ENCODE results near the gene RGR. TPM values are rescaled to one million over a fixed set of nuclear protein-coding genes. Genes with fewer than 3 reads are reported as not detected.
"Not testable (repeated sequence)": the region's sequence is repeated elsewhere in the genome, so short reads cannot be mapped to it uniquely, and the experiment has no call there.

RGR gene
- total RNA-seq, 2 experiments from 2014 or later, result not detected

GRCh38 chr10:84263716-84264115 lies 18.9 kb downstream of the RGR start:
- CTCF ChIA-PET, result interaction anchor here (0.7 to 12.3 kb wide), 12 partner anchors 21 to 275 kb away, joined by 3 to 261 read pairs (median 3); no protein-coding TSS in a partner anchor
- no peak overlapping the region for H3K27ac Mint-ChIP-seq
- no peaks in the 10 kb centered on the region for H3K9me3 Mint-ChIP-seq
- DNase-seq, result no peak
- H3K27me3 Mint-ChIP-seq (ENCODE audit: low read depth), result peaks cover 24% of the 10 kb centered on the region
- H3K4me3 Mint-ChIP-seq, result no peak overlapping the region
- H3K36me3 Mint-ChIP-seq (ENCODE audit: low read depth), result no peaks in the 10 kb centered on the region
- intact Hi-C loops (cut with micrococcal nuclease), result loop anchor here (1.0 kb wide), 2 partner anchors 167 to 453 kb away; no protein-coding TSS in a partner anchor
- H3K4me1 Mint-ChIP-seq (ENCODE audit: low read depth), result peaks cover 23% of the 10 kb centered on the region

DNA sequence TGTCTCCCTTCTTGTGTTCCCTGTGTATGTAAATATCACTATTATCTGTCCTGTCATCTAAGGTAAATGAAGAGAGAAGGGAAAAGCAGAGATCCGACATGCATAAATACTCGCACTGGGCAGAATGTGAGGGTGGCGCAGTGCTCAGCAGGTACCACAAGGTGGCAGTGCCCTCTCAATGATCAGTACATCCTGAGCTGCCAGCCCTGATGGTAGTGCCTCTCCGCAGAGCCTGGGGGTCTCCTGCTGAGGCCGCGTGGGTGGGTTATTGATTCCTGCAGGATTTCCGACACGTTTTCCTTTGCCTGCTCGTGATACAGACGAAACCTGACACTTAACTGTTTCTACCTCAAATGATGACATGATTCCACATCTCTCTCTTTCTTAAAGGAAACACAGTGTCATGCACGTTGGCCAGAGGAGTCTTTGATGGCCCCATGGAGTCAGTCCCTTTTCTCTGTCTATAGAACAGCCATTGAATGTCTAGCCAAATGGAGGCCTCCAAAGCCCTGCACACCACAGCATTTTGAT lies 19.8 kb downstream of the RGR start:
- Mint-ChIP-seq H3K36me3 (ENCODE audit: low read depth) (no peaks in the 10 kb centered on the region), H3K9me3 (no peaks in the 10 kb centered on the region), H3K27me3 (ENCODE audit: low read depth) (peaks cover 25% of the 10 kb centered on the region), H3K4me1 (ENCODE audit: low read depth) (peaks cover 29% of the 10 kb centered on the region), H3K4me3 (no peak overlapping the region), H3K27ac (no peak overlapping the region)
- CTCF ChIA-PET, result interaction anchor here (0.6 to 12.3 kb wide), 16 partner anchors 25 to 284 kb away, joined by 3 to 261 read pairs (median 3); no protein-coding TSS in a partner anchor
- peak; percentile 86 for DNase-seq
- intact Hi-C loops (cut with micrococcal nuclease), result loop anchor here (1.0 kb wide), 2 partner anchors 166 to 452 kb away; no protein-coding TSS in a partner anchor

GRCh38 chr10:84265418-84265817 lies 20.6 kb downstream of the RGR start:
- H3K27me3 Mint-ChIP-seq (ENCODE audit: low read depth), result peaks cover 22% of the 10 kb centered on the region
- intact Hi-C loops (cut with micrococcal nuclease), result no loop called here
- peaks cover 33% of the 10 kb centered on the region for H3K4me1 Mint-ChIP-seq (ENCODE audit: low read depth)
- DNase-seq, result no peak
- H3K9me3 Mint-ChIP-seq, result no peaks in the 10 kb centered on the region
- CTCF ChIA-PET, result interaction anchor here (0.5 to 12.3 kb wide), 8 partner anchors 51 to 701 kb away, joined by 3 to 261 read pairs (median 5); no protein-coding TSS in a partner anchor
- no peak overlapping the region for H3K27ac Mint-ChIP-seq
- no peak overlapping the region for H3K4me3 Mint-ChIP-seq
- H3K36me3 Mint-ChIP-seq (ENCODE audit: low read depth), result no peaks in the 10 kb centered on the region

- peak; percentile 96 for DNase-seq
- Mint-ChIP-seq H3K9me3 (no peaks in the 10 kb centered on the region), H3K27ac (peak overlapping the region; percentile 9), H3K27me3 (ENCODE audit: low read depth) (peaks cover 20% of the 10 kb centered on the region), H3K4me3 (no peak overlapping the region), H3K36me3 (ENCODE audit: low read depth) (no peaks in the 10 kb centered on the region), H3K4me1 (ENCODE audit: low read depth) (peaks cover 37% of the 10 kb centered on the region)
- intact Hi-C loops (cut with micrococcal nuclease), result loop anchor here (1.0 to 2.0 kb wide), 11 partner anchors 21 to 270 kb away; partner anchors contain the start of gene GHITM
- CTCF ChIA-PET, result interaction anchor here (0.7 to 12.3 kb wide), 26 partner anchors 8 to 281 kb away, joined by 3 to 261 read pairs (median 5); partner anchors contain the start of gene CCSER2
Measured at GRCh38 chr10:84267503-84268126, 22.8 kb downstream of the RGR start.

DNA sequence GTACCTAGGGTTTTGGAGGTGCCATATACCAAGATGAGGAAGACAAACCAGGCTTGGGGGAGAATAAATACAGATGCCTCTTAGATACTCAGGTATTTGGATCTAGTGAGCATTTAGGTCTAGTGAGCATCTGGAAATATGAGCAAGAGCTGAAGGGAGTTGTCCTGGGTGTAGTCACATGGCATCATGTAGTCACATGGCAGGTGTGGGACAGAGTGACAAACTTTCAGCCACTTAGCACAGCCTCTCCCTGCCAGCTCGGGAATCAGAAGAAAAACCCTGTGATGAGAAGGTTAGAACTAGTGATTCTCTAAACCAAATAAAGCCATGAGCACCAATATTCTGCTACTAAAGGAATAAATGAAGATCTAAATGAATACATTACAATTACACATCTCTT lies 24.3 kb downstream of the RGR start:
- no peak for DNase-seq
- intact Hi-C loops (cut with micrococcal nuclease), result loop anchor here (2.0 kb wide), 1 partner anchor 20 kb away; no protein-coding TSS in a partner anchor
- Mint-ChIP-seq H3K27ac (no peak overlapping the region), H3K4me1 (ENCODE audit: low read depth) (peaks cover 37% of the 10 kb centered on the region), H3K36me3 (ENCODE audit: low read depth) (no peaks in the 10 kb centered on the region), H3K9me3 (no peaks in the 10 kb centered on the region), H3K27me3 (ENCODE audit: low read depth) (peaks cover 10% of the 10 kb centered on the region), H3K4me3 (no peak overlapping the region)
- CTCF ChIA-PET, result interaction anchor here (1.0 to 12.3 kb wide), 5 partner anchors 19 to 270 kb away, joined by 3 to 261 read pairs (median 4); no protein-coding TSS in a partner anchor

DNA sequence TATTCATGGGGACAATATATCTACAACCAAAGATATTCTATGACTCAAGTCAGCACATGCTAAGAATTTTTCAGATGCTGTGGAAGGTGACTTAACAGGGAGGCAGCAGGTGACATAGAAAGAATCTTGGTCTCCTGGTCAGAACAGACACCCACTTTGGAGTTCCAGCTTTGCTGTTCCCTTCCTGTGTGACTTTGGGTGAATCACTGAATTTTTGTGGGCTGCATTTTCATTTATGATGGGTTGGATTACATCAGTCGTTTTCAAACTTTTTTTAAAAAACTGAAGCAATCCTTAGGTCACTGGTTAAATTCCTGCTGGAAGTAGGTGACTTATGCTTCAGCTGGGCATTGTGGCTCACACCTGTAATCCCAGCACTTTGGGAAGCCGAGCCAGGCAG lies 24.9 kb downstream of the RGR start:
- Mint-ChIP-seq H3K4me1 (ENCODE audit: low read depth) (peaks cover 32% of the 10 kb centered on the region), H3K9me3 (no peaks in the 10 kb centered on the region), H3K4me3 (no peak overlapping the region), H3K27me3 (ENCODE audit: low read depth) (peaks cover 7% of the 10 kb centered on the region), H3K36me3 (ENCODE audit: low read depth) (no peaks in the 10 kb centered on the region), H3K27ac (no peak overlapping the region)
- peak; percentile 17 for DNase-seq
- intact Hi-C loops (cut with micrococcal nuclease), result loop anchor here (2.0 kb wide), 1 partner anchor 19 kb away; no protein-coding TSS in a partner anchor
- CTCF ChIA-PET, result interaction anchor here (1.0 to 12.3 kb wide), 4 partner anchors 18 to 269 kb away, joined by 3 to 261 read pairs (median 16); no protein-coding TSS in a partner anchor

DNA sequence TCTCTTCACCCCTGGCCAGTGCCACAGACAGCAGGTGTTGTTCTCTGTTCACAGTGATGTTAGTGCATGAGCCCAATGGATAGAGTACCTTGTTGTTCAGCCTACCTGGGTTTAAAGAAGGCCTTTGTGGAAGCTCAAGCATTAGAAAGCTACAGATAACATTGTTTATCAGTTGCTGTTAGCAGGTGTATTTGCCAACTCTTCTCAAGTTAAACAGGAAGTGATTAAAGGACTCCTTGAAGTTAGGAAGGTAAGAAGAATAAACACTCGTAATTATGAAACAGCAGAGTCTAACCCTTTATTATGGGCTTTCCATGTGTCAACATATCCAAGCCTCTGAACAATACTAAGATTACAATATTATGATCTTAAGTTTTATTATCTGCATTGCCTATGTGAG lies 25.9 kb downstream of the RGR start:
- no peak overlapping the region for H3K27ac Mint-ChIP-seq
- CTCF ChIA-PET, result interaction anchor here (0.6 to 12.3 kb wide), 2 partner anchors 111 to 268 kb away, joined by 5 to 261 read pairs; no protein-coding TSS in a partner anchor
- H3K4me1 Mint-ChIP-seq (ENCODE audit: low read depth), result peaks cover 29% of the 10 kb centered on the region
- H3K27me3 Mint-ChIP-seq (ENCODE audit: low read depth), result peaks cover 7% of the 10 kb centered on the region
- DNase-seq, result no peak
- intact Hi-C loops (cut with micrococcal nuclease), result no loop called here
- H3K9me3 Mint-ChIP-seq, result no peaks in the 10 kb centered on the region
- no peak overlapping the region for H3K4me3 Mint-ChIP-seq
- H3K36me3 Mint-ChIP-seq (ENCODE audit: low read depth), result no peaks in the 10 kb centered on the region

- intact Hi-C loops (cut with micrococcal nuclease); H3K36me3 Mint-ChIP-seq (ENCODE audit: low read depth); H3K27me3 Mint-ChIP-seq (ENCODE audit: low read depth); H3K4me1 Mint-ChIP-seq (ENCODE audit: low read depth); H3K4me3 Mint-ChIP-seq; CTCF ChIA-PET; H3K9me3 Mint-ChIP-seq; DNase-seq; H3K27ac Mint-ChIP-seq: not testable (repeated sequence)
Measured at GRCh38 chr10:84279876-84280475, 35.1 kb downstream of the RGR start.

DNA sequence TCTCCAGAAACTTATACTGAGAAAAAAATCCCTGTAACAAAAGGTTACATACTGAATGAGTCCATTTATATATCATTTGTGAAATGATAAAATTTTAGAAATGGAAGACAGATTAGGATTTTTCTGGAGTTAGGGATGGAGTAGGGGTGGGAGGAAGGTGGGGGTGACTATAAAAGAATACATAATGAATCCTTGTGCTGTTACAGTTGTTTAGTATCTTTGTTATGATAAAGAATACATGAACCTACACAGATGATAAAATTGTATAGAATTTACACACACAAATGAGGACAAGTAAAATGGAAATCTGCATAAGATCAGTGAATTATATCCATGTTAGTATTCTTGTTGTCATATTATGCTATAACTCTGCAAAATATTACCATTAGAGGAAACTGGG lies 41.8 kb downstream of the RGR start:
- CTCF ChIA-PET, result no interaction called here
- no peaks in the 10 kb centered on the region for H3K36me3 Mint-ChIP-seq (ENCODE audit: low read depth)

GRCh38 chr10:84288151-84288550 lies 43.3 kb downstream of the RGR start:
- Mint-ChIP-seq H3K27ac (no peak overlapping the region), H3K9me3 (no peaks in the 10 kb centered on the region), H3K27me3 (ENCODE audit: low read depth) (peaks cover 2% of the 10 kb centered on the region), H3K4me3 (no peak overlapping the region), H3K36me3 (ENCODE audit: low read depth) (no peaks in the 10 kb centered on the region), H3K4me1 (ENCODE audit: low read depth) (peaks cover under 1% of the 10 kb centered on the region)
- CTCF ChIA-PET, result interaction anchor here (0.5 to 0.8 kb wide), 2 partner anchors 19 to 87 kb away, joined by 3 read pairs; no protein-coding TSS in a partner anchor
- DNase-seq, result no peak
- intact Hi-C loops (cut with micrococcal nuclease), result loop anchor here (2.0 kb wide), 1 partner anchor 19 kb away; no protein-coding TSS in a partner anchor

More for the DNA sequence above, 41.8 kb downstream of the RGR start:
- no peak for DNase-seq
- peaks cover 2% of the 10 kb centered on the region for H3K27me3 Mint-ChIP-seq (ENCODE audit: low read depth)
- H3K4me1 Mint-ChIP-seq (ENCODE audit: low read depth), result no peaks in the 10 kb centered on the region
- H3K27ac Mint-ChIP-seq, result no peak overlapping the region
- intact Hi-C loops (cut with micrococcal nuclease), result no loop called here
- no peaks in the 10 kb centered on the region for H3K9me3 Mint-ChIP-seq
- H3K4me3 Mint-ChIP-seq, result no peak overlapping the region

GRCh38 chr10:84289521-84290200 lies 44.8 kb downstream of the RGR start:
- Mint-ChIP-seq H3K36me3 (ENCODE audit: low read depth) (no peaks in the 10 kb centered on the region), H3K4me3 (no peak overlapping the region), H3K27me3 (ENCODE audit: low read depth) (peaks cover 2% of the 10 kb centered on the region), H3K27ac (no peak overlapping the region), H3K4me1 (ENCODE audit: low read depth) (peaks cover 15% of the 10 kb centered on the region), H3K9me3 (no peaks in the 10 kb centered on the region)
- CTCF ChIA-PET, result interaction anchor here (0.7 kb wide), 1 partner anchor 25 kb away, joined by 3 read pairs; no protein-coding TSS in a partner anchor
- DNase-seq, result no peak
- intact Hi-C loops (cut with micrococcal nuclease), result loop anchor here (2.0 kb wide), 1 partner anchor 21 kb away; no protein-coding TSS in a partner anchor

All from activated naive CD4-positive, alpha-beta T cell treated with anti-CD3 and anti-CD28 coated beads for 36 hours (primary cell).